ENCODE results near the gene LANCL3. TPM values are rescaled to one million over a fixed set of nuclear protein-coding genes. Genes with fewer than 3 reads are reported as not detected.
"Not testable (repeated sequence)": the region's sequence is repeated elsewhere in the genome, so short reads cannot be mapped to it uniquely, and the experiment has no call there.

The LANCL3 gene
- polyA plus RNA-seq, 3 donors, result 0.01 to 0.12 TPM; not detected in 1

DNA sequence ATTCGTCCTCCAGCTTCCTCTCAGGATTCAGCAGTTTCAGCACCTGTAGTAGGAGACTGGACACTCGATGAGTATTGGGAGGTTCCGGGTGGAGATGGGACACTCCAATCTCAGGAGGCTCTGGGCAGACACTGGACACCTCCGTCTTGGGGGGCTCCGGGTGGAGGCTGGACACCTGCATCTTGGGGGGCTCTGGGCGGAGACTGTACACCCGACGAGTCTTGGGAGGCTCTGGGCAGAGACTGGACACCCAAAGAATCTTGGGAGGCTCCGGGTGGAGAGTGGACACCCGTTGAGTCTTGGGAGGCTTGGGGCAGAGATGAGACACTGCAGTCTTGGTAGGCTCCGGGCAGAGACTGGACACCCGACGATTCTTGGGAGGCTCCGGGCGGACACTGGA lies 28.7 kb upstream of the LANCL3 start:
- Mint-ChIP-seq H3K27ac (no peak overlapping the region), H3K27me3 (ENCODE audit: low read depth in 3 of 3) (peaks cover 0 to under 1% (median 0%) of the 10 kb centered on the region in 3 donors), H3K4me3 (no peak overlapping the region), H3K4me1 (no peaks in the 10 kb centered on the region), H3K9me3 (peaks cover 0 to 22% (median 15%) of the 10 kb centered on the region in 7 donors), H3K36me3 (no peaks in the 10 kb centered on the region)
- no peak for DNase-seq
- WGBS (ENCODE audit: insufficient coverage), result 93% methylated on average over 11 of the region's 15 CpGs
- Histone ChIP-seq H4K20me1 (ENCODE audit: insufficient read depth, low read length) (no peaks in the 10 kb centered on the region), H3K4me1 (ENCODE audit: control insufficient read depth in 1 of 2, insufficient read depth in 2 of 2, low read length in 2 of 2) (no peaks in the 10 kb centered on the region), H3K36me3 (replicated peaks in 1 of 2; ENCODE audit: control insufficient read depth in 1 of 2, insufficient read depth in 2 of 2, low read length in 2 of 2) (no peaks in the 10 kb centered on the region), H3K27me3 (ENCODE audit: control insufficient read depth in 2 of 2, insufficient read depth in 2 of 2, low read length in 2 of 2) (no peaks in the 10 kb centered on the region), H3K9ac (ENCODE audit: insufficient read depth, low read length, poor library complexity, severe bottlenecking) (no peak overlapping the region), H3K4me3 (replicated peaks in 1 of 3; ENCODE audit: low read depth in 2 of 3, low read length in 3 of 3) (no peak overlapping the region), H3K4me2 (replicated peaks; ENCODE audit: extremely low read depth, low read length, poor library complexity, severe bottlenecking) (no peak overlapping the region), H2AFZ (ENCODE audit: insufficient read depth, low read depth, low read length, poor library complexity, severe bottlenecking) (no peak overlapping the region), H3K27ac (ENCODE audit: low read depth in 1 of 2, low read length in 2 of 2) (no peak overlapping the region), H3K79me2 (ENCODE audit: insufficient read depth, low read length) (no peaks in the 10 kb centered on the region), H3K9me3 (replicated peaks in 1 of 2; ENCODE audit: control insufficient read depth in 1 of 2, insufficient read depth in 1 of 2, low read length in 2 of 2) (peaks cover 0 to 8% of the 10 kb centered on the region in 2 donors)
- TF ChIP-seq, protein P1, sequence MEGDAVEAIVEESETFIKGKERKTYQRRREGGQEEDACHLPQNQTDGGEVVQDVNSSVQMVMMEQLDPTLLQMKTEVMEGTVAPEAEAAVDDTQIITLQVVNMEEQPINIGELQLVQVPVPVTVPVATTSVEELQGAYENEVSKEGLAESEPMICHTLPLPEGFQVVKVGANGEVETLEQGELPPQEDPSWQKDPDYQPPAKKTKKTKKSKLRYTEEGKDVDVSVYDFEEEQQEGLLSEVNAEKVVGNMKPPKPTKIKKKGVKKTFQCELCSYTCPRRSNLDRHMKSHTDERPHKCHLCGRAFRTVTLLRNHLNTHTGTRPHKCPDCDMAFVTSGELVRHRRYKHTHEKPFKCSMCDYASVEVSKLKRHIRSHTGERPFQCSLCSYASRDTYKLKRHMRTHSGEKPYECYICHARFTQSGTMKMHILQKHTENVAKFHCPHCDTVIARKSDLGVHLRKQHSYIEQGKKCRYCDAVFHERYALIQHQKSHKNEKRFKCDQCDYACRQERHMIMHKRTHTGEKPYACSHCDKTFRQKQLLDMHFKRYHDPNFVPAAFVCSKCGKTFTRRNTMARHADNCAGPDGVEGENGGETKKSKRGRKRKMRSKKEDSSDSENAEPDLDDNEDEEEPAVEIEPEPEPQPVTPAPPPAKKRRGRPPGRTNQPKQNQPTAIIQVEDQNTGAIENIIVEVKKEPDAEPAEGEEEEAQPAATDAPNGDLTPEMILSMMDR (IDR thresholded peaks at IDR 0.05), result no peak
- intact Hi-C loops (cut with micrococcal nuclease), result no loop called here

DNA sequence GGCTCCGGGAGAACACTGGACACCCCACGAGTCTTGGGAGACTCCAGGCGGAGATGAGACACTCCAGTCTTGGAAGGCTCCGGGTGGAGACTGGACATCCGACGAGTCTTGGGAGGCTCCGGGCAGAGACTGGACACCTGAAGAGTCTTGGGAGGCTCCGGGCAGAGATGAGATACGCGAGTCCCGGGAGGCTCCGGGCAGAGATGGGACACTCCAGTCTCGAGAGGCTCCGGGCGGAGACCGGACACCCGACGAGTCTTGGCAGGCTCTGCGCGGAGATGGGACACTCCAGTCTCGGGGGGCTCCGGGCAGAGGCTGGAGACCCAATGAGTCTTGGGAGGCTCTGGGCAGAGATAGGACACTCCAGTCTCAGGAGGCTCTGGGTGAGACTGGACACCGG lies 28.1 kb upstream of the LANCL3 start:
- TF ChIP-seq, protein P1 (IDR thresholded peaks at IDR 0.05), result no peak
- no peaks in the 10 kb centered on the region for H3K79me2 ChIP-seq (ENCODE audit: insufficient read depth, low read length)
- WGBS (ENCODE audit: insufficient coverage), result 97% methylated on average over 17 of the region's 23 CpGs
- H3K9me3 ChIP-seq (replicated peaks in 1 of 2; ENCODE audit: control insufficient read depth in 1 of 2, insufficient read depth in 1 of 2, low read length in 2 of 2), result peaks cover 0 to 8% of the 10 kb centered on the region in 2 donors
- Mint-ChIP-seq H3K27me3 (ENCODE audit: low read depth in 3 of 3) (no peaks in the 10 kb centered on the region), H3K9me3 (peaks cover 0 to 22% (median 15%) of the 10 kb centered on the region in 7 donors), H3K4me1 (no peaks in the 10 kb centered on the region), H3K36me3 (no peaks in the 10 kb centered on the region), H3K27ac (no peak overlapping the region), H3K4me3 (no peak overlapping the region)
- no peak overlapping the region for H3K4me3 ChIP-seq (replicated peaks in 1 of 3; ENCODE audit: low read depth in 2 of 3, low read length in 3 of 3)
- H3K4me1 ChIP-seq (ENCODE audit: control insufficient read depth in 1 of 2, insufficient read depth in 2 of 2, low read length in 2 of 2), result no peaks in the 10 kb centered on the region
- H3K27ac ChIP-seq (ENCODE audit: low read depth in 1 of 2, low read length in 2 of 2), result no peak overlapping the region
- no peak overlapping the region for H3K4me2 ChIP-seq (replicated peaks; ENCODE audit: extremely low read depth, low read length, poor library complexity, severe bottlenecking)
- intact Hi-C loops (cut with micrococcal nuclease), result no loop called here
- no peak for DNase-seq
- H4K20me1 ChIP-seq (ENCODE audit: insufficient read depth, low read length), result no peaks in the 10 kb centered on the region
- no peaks in the 10 kb centered on the region for H3K27me3 ChIP-seq (ENCODE audit: control insufficient read depth in 2 of 2, insufficient read depth in 2 of 2, low read length in 2 of 2)
- H3K9ac ChIP-seq (ENCODE audit: insufficient read depth, low read length, poor library complexity, severe bottlenecking), result no peak overlapping the region
- H3K36me3 ChIP-seq (replicated peaks in 1 of 2; ENCODE audit: control insufficient read depth in 1 of 2, insufficient read depth in 2 of 2, low read length in 2 of 2), result no peaks in the 10 kb centered on the region
- H2AFZ ChIP-seq (ENCODE audit: insufficient read depth, low read depth, low read length, poor library complexity, severe bottlenecking), result no peak overlapping the region

DNA sequence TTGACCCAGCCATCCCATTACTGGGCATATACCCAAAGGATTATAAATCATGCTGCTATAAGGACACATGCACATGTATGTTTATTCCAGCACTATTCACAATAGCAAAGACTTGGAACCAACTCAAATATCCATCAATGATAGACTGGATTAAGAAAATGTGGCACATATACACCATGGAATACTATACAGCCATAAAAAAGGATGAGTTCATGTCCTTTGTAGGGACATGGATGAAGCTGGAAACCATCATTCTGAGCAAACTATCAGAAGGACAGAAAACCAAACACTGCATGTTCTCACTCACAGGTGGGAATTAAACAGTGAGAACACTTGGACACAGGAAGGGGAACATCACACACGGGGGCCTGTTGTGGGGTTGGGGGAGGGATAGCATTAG lies 26.9 kb upstream of the LANCL3 start:
- not testable (repeated sequence) for H3K27ac Mint-ChIP-seq

More for the DNA sequence above, 26.9 kb upstream of the LANCL3 start:
- H3K4me1 Mint-ChIP-seq; H3K4me3 ChIP-seq (replicated peaks in 1 of 3; ENCODE audit: low read depth in 2 of 3, low read length in 3 of 3); H2AFZ ChIP-seq (ENCODE audit: insufficient read depth, low read depth, low read length, poor library complexity, severe bottlenecking); H3K4me2 ChIP-seq (replicated peaks; ENCODE audit: extremely low read depth, low read length, poor library complexity, severe bottlenecking); DNase-seq; H3K79me2 ChIP-seq (ENCODE audit: insufficient read depth, low read length); H3K27ac ChIP-seq (ENCODE audit: low read depth in 1 of 2, low read length in 2 of 2); H3K27me3 Mint-ChIP-seq (ENCODE audit: low read depth in 3 of 3); H3K27me3 ChIP-seq (ENCODE audit: control insufficient read depth in 2 of 2, insufficient read depth in 2 of 2, low read length in 2 of 2); H3K9me3 ChIP-seq (replicated peaks in 1 of 2; ENCODE audit: control insufficient read depth in 1 of 2, insufficient read depth in 1 of 2, low read length in 2 of 2); H4K20me1 ChIP-seq (ENCODE audit: insufficient read depth, low read length); intact Hi-C loops (cut with micrococcal nuclease); H3K36me3 ChIP-seq (replicated peaks in 1 of 2; ENCODE audit: control insufficient read depth in 1 of 2, insufficient read depth in 2 of 2, low read length in 2 of 2); H3K4me3 Mint-ChIP-seq; H3K4me1 ChIP-seq (ENCODE audit: control insufficient read depth in 1 of 2, insufficient read depth in 2 of 2, low read length in 2 of 2); H3K36me3 Mint-ChIP-seq; H3K9ac ChIP-seq (ENCODE audit: insufficient read depth, low read length, poor library complexity, severe bottlenecking): not testable (repeated sequence)
- WGBS (ENCODE audit: insufficient coverage), result no CpG with 5 or more reads among the region's 1 CpG
- peaks cover 0 to 22% (median 15%) of the 10 kb centered on the region in 7 donors for H3K9me3 Mint-ChIP-seq
